ENCODE results near the gene DBX1.
"Not testable (repeated sequence)": the region's sequence is repeated elsewhere in the genome, so short reads cannot be mapped to it uniquely, and the experiment has no call there.

Gene DBX1

DNA sequence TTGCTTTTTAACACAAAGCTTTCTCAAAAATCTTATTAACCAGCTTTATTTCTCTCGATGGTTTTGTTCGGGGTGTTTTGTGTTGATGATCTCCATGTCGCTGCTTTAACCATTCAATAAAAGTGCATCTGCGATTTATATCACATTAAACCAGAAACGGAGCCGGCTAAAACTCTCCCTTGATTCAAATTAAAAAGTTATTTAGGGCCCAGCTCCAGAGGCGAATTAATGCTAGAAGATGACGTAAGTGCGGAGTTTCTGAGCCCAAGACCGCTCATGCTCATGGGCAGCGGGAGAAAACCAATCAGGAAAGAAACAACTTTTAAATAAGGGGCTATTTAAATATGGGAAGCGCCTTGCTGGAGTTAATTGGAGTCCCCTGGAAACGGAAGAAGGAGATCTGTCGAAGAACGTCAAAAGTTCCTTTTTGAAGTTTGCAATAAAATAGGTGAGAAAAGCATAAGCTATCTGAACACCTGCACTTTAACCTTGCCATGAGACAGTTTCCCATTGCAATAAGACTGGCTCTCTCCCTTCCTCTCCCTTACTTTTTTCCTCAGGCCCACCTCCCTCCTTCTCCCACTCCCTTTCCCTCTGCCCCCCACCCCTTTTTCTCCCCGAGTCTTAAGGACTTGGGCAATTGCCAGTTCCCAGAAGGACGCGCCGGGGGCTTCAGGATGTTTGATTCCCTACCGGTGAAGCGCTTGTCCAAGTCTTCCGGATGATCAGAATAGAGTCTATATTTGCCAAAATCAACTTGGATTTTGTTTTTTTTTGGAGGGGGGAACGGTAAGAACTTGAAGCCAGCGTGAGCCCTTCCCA lies 1.9 kb upstream of the DBX1 start:
- DNase-seq (ENCODE audit: low spot score) = no peak

DNA sequence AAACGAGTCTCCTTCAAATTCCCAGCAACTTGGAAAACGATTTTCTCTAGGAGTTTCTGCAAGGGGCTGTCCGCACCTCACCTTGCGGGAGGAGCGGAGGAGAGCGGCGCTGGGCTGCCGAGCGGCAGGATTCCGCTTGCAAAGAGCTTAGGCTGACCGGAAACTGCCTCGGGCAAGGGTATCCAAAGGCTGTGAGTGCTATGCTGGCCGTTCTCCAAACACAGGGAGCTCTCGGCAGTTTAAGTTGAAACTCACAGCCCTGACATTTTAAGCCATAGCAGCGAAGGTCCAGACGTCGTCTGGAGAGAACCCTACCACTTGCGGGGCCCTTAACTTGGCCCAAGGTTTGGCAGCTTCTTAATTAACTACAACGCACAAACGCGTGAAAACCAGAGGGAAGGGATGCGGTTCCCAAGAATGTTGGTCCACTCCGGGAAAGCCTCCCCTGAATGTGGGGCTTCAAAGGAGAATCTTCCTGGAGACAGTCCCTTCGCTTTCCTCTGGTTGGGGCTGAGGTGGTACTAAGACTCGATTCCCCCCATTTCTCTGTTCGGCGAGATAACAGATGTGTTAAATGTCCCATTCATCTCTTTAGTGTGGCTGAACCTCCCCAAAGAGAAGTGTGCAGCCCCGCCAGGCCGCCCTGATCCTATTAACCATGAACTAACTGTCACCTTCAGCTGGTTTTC lies 1.1 kb upstream of the DBX1 start:
- no peak for DNase-seq (ENCODE audit: low spot score)

DNA sequence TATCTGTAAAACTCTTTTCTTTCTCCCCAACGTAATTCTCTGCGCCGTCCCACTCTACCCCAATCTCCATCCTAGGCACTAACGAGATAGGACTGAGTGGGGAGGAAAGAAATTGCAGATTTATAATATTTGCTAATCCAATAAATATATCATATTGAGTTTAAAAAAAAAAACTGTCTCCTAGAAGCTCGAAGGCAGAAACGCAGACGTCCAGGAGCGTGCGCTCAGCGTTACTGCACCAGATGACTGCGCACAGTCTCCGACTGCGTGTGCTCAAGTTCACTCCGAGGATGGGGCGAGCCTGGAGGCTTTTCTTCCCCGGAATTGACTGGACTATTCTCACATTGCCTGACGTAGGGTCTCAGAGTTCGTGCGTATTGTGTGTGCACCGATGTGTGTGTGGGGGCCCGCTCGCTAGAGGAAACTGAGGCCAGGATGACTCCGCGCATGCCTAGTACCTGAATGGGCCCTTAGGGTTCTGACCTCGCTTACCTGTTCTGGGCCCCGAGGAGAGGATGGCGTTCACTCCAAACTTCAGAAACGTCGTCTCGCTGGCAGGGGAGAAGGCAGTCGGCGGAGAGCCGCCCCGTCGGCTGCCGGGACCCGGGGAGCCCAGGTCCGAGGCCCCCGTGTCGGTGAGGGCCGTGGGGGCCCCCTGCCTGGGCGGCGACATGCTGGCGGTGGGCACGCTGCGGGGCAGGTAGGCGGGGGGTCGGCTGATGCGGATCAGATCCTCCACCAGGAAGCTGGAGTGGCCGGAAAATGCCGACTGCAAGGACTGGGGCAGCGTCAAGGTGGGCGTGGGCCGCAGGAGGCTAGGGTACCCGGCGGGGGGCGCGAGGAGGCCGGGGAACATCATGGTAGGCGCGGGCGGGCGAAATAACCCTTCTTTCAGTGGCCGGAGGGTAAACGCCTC lies 551 bp downstream of the DBX1 start:
- no peak for DNase-seq (ENCODE audit: low spot score)

DNA sequence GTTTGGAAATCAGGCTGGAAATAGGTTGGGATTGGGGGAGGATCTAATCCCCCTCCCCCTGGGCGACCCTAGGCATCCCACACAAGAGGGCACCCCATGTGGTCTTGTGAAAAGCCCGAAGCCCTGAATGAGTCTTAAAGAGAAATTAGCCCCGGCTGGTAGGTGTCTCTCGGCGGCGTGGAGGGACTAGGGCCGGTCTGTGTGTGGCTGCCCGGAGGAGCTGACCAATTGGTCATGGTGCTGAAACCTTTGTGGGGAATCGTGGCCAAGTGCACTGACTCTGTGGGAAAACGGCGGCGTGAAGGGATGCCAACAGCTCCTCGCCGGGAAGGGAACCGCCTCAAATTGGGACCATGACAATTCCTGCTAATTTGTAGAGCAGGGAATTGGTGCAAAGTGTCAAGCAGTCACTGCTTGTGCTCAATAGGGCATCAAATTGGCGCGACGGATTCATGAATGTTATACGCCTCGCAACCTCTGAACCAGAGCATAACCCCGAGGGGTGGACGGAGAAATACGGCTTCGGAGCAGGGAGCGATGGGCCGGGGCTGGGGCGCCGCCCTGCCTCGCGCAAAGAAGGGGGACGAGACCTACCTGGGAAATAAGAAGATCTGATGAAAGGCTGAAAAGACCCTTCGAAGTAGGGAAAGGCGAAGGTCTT lies 1.5 kb downstream of the DBX1 start:
- DNase-seq (ENCODE audit: low spot score) = peak; percentile 71

- DNase-seq (ENCODE audit: low spot score) = no peak
Observed at GRCh38 chr11:20157728-20158127, 2.5 kb downstream of the DBX1 start.

DNA sequence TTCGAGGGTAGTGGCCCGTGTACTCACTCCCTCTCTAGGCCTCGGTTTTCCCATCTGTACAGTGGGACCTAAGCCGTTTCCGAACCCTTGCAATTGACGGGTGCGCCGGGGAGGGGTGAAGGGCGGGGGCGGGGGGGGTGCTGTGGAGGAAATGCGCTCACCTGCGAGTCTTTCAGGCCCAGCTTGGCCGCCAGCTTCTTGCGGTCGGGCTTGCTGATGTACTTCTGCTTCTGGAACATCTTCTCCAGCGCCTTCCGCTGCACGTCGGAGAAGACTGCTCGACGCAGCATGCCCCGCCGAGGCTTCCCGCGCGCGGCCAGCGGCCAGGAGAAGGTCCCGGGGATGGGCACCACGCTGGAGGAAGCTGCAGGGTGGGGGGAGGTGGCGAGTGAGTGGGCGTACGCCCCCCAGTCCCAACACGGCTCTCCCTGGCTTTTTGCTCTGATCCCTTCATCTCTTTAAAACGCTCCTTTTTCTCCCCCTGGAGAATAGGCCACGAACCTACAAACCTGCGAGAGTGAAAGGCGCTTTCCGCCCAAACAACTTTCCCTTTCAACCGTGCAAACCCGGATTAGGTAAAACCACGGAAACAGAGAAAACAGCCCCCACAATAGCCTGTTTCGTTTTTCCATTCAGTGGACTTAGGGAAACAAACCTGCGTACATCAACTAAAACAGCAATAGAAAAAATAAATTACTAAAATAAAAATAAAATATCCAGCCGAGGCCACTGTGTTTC lies 3.2 kb downstream of the DBX1 start:
- DNase-seq (ENCODE audit: low spot score) = no peak

- no peak for DNase-seq (ENCODE audit: low spot score)
Observed at GRCh38 chr11:20156280-20156875, 3.9 kb downstream of the DBX1 start.

- DNase-seq (ENCODE audit: low spot score) = no peak
Observed at GRCh38 chr11:20155683-20156279, 4.5 kb downstream of the DBX1 start.

GRCh38 chr11:20154381-20154780 lies 5.9 kb downstream of the DBX1 start:
- peak; percentile 75 for DNase-seq (ENCODE audit: low spot score)

GRCh38 chr11:20138707-20139106 lies 21.6 kb downstream of the DBX1 start:
- DNase-seq (ENCODE audit: low spot score) = no peak

- no peak for DNase-seq (ENCODE audit: low spot score)
Observed at GRCh38 chr11:20137637-20138036, 22.6 kb downstream of the DBX1 start.

- no peak for DNase-seq (ENCODE audit: low spot score)
Observed at GRCh38 chr11:20134991-20135736, 25.1 kb downstream of the DBX1 start.

GRCh38 chr11:20132667-20133039 lies 27.6 kb downstream of the DBX1 start:
- no peak for DNase-seq (ENCODE audit: low spot score)

- DNase-seq (ENCODE audit: low spot score) = peak; percentile 76
Observed at GRCh38 chr11:20131788-20132666, 28.2 kb downstream of the DBX1 start.

DNA sequence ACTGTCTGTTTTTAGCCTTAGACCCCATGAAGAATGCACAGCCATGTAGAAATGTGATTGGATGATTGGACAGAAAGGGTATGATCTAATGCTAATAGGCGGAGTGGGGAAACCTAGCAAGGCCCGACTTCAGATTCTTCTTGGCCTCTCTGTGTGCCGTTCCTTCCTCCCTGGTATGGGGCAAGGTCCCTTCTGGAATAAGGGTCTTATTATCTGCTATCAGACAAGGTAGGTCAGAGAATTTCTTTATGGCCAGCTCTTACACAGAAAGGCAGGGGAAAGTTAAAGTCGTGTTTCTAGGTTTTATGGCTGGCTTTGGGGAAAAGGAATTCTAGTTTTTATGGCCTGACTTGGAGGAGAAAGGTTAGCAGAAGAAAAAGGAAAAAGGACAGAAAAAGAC lies 30.6 kb downstream of the DBX1 start:
- no peak for DNase-seq (ENCODE audit: low spot score)

- not testable (repeated sequence) for DNase-seq (ENCODE audit: low spot score)
Observed at GRCh38 chr11:20128528-20128825, 31.8 kb downstream of the DBX1 start.

DNA sequence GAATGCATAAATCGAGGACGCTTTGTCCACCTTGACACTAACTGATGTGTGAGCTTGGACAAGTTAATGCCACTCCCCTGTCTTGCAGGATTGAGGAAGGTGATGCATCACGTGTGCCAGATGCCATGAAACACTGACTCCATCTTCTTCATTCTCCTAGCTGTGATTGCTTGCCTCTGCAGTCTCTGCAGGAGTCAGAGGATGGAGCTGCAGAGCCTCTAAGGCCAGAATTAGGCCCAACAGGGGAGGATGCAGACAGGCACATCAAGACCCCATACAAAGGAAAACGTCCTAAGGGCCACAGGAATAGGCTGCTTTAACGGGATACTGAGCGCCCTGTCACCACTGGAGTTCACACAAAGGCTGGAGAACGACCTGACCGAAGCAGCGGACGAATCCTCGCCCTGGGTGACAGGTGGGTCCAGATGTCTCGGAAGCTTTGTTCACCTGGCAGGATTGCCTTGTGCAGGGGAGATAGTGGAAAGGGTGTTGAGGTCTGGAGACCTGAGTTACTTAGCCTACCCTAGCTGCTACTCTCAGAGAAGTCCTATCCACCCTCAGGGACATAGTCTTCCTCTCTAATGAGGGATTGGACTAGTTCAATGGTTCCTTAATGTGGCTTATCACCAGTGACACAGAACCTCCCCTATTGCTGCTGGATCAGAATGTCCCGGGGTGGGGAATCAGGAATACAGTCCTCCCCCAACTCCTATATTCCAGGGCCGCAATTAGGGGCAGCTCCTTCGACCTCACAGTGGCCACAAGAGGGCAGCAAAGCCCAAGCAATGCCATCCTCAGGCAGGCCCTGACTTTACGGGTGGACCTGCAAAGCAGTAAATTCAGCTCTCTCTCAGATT lies 32.4 kb downstream of the DBX1 start:
- DNase-seq (ENCODE audit: low spot score) = peak; percentile 82

DNA sequence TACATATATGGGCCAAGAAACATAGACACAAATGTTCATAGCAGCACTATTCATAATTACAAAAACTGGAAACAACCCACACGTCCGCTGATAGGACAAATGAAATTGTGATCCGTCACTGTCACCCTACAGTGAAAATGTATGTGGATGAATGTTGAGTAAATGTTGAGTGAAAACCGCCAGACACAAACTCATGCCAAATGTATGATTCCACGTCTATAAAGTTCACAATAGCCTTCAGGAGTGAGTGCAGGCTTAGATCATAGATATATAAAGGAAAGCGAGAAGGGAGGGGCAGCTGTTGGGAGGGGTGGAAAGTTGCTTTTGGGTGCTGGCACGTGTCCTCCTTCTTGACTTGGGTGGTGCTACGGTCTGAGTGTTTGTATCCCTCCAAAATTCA lies 33.6 kb downstream of the DBX1 start:
- DNase-seq (ENCODE audit: low spot score) = no peak
